Omental fat pad (tissue), 4 donors: ENCODE results near the gene AOPEP. TPM values are rescaled to one million over a fixed set of nuclear protein-coding genes. Genes with fewer than 3 reads are reported as not detected.

ENCODE experiments used
- ATAC-seq: fragments of 150-250 bp; one replicate; pipeline ENCODE4 v1.9.1; 2016; ENCODE audit warnings: mild to moderate bottlenecking, moderate library complexity; ENCODE audit not compliant: low FRiP score
- DNase-seq: peaks from one replicate; pipeline ENCODE4 v3.0.0-alpha.2; 2019; ENCODE audit warnings: low spot score
- total RNA-seq, 4 donors: library from RNA; depleted of rRNA; stranded (reverse); fragments of >200 nt; gene quantifications; one replicate each; pipeline ENCODE4 v1.1.0, GENCODE V29; 2016
- TF ChIP-seq, protein P1 (sequence below), 3 donors: fragments of 450-650 bp; IDR thresholded peaks; one replicate each; pipeline ENCODE4 v1.5.1; 2016 to 2017; ENCODE audit warnings: antibody characterized with exemption in 3 of 3, mild to moderate bottlenecking in 3 of 3, moderate library complexity in 2 of 3

Gene AOPEP
- total RNA-seq, 4 donors from 2014 or later = 45.9 to 102 (median 55.1) TPM

DNA sequence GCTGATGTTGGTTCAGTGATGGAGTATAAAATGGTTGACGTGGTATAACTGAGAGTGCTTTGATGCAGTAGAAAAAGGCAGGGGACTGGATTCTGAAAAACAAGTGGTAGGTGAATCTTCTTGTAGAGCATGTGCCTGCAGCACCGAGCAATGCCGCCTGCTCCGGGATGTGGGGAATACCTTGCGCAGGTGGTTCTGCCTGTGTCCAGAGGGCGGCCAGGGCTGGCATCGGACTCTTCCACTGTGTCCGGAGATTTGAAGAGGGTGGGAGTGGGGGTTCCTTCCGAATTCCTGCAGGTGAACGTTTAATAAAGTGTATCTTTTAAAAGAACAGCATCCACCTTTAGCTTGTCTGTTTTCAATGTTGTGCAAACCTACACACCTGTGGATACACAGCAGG lies 353.0 kb downstream of the AOPEP start:
- DNase-seq (no peak), ATAC-seq (no peak)
- TF ChIP-seq, protein P1, sequence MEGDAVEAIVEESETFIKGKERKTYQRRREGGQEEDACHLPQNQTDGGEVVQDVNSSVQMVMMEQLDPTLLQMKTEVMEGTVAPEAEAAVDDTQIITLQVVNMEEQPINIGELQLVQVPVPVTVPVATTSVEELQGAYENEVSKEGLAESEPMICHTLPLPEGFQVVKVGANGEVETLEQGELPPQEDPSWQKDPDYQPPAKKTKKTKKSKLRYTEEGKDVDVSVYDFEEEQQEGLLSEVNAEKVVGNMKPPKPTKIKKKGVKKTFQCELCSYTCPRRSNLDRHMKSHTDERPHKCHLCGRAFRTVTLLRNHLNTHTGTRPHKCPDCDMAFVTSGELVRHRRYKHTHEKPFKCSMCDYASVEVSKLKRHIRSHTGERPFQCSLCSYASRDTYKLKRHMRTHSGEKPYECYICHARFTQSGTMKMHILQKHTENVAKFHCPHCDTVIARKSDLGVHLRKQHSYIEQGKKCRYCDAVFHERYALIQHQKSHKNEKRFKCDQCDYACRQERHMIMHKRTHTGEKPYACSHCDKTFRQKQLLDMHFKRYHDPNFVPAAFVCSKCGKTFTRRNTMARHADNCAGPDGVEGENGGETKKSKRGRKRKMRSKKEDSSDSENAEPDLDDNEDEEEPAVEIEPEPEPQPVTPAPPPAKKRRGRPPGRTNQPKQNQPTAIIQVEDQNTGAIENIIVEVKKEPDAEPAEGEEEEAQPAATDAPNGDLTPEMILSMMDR (IDR thresholded peaks at IDR 0.05) = no peak

DNA sequence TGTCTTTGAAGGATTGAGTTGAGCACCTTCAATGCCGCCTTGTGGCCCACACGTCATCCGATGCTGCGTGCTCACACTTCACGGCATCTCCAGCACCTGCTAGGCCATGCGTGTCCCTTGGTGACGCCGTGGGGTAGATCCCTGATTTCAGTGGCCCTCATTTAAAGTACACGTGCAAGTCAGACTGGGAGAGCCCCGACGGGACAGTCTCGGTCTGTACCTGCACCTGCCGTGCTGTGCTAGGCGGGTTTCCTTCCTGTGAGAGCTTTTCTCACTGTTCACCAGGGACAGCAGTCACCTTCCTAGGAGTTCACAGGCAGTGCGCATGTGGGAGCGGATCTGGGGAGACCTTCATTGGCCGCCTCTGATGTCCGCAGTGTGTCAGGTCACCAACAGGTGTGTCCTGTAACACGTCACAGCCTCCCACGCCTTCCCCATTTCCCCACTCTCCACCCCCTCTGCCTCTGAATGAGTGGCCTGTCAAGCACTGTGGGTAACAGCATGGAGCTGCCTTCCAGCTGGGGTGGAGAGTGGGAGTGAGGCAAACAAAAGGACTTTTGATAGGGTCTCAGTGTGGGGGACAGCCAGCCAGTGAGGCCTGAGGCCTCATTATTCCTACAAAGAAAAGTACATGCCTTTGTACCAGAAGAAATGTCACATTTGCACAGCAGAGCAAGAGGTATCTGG lies 354.6 kb downstream of the AOPEP start:
- DNase-seq = no peak
- TF ChIP-seq, protein P1 (IDR thresholded peaks at IDR 0.05) = no peak
- no peak for ATAC-seq

DNA sequence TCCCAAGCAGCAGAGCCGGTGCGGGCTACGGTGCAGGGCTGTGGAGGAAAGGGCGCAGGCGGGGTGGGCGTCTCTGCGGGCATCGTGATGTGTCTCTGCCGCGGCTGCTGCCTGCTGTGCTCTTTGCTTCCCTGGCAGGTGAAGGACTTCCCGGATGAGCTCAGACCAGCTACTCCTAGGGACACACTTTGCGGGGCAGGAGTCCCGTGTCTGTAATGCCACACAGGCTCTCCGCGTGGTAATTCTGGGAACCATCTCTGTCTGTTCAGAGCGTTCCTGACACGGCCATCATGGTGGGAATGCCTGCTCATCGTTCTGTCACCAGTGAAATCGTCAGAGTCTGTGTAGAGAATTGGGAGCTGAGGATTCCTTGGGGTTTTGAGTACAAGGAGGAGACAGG lies 355.5 kb downstream of the AOPEP start:
- no peak for DNase-seq
- TF ChIP-seq, protein P1 (IDR thresholded peaks at IDR 0.05) = no peak

DNA sequence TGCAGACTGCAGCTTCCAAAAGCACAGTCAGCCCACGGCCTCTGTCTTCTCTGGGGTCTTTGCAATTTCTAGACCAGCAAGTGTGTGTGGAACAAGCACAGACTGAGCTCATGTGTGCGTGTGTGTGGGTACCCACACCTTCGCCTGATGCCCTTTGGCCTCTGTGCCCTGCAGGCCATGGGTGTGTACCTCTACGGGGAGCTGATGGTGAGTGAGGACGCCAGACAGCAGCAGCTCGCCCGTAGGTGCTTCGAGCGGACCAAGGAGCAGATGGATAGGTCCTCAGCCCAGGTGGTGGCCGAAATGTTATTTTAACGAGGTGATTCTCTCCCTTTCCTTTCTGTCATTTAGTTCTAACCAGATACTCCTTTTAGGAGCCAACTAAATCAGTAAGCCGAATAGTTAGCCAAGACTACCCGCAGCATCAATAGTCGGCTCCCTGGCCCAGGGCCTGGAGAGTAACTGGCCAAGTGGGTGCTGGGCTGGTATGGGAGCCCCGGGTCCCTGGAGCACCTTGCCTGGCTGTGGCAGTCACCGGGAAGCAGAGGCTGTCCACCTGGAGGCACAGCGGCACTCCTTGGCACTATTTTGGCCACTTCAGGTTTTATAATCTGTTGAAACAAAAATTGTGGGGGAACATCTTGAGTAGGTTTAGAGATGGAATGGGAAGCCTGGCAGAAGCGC lies 356.0 kb downstream of the AOPEP start:
- ATAC-seq (no peak), DNase-seq (no peak)
- TF ChIP-seq, protein P1 (IDR thresholded peaks at IDR 0.05) = no peak

More for the DNA sequence above, 355.5 kb downstream of the AOPEP start:
- ATAC-seq = no peak

DNA sequence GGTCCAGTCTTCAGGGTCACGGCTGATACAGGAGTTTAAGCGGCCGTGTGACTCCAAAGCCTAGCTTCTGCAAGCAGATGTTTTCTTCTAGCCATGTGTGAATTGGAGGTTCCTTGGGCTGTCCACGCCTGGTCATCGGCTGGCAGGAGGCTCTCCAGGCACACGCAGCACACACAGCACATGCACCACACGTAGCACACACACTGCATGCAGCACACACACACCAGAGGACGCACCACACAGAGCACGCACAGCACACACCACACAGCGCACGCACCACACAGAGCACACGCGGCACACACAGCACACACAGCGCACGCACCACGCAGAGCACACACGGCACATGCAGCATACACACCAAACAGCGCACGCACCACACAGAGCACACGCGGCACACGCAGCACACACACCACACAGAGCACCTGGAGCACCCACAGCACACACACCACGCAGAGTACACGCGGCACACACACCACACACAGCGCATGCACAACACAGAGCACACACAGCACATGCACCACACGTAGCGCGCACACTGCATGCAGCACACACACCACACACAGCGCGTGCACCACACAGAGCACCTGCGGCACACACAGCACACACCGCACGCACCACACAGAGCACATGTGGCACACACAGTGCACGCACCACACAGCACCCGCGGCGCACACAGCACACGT lies 356.7 kb downstream of the AOPEP start:
- ATAC-seq (no peak), DNase-seq (no peak)
- TF ChIP-seq, protein P1 (IDR thresholded peaks at IDR 0.05) = no peak

DNA sequence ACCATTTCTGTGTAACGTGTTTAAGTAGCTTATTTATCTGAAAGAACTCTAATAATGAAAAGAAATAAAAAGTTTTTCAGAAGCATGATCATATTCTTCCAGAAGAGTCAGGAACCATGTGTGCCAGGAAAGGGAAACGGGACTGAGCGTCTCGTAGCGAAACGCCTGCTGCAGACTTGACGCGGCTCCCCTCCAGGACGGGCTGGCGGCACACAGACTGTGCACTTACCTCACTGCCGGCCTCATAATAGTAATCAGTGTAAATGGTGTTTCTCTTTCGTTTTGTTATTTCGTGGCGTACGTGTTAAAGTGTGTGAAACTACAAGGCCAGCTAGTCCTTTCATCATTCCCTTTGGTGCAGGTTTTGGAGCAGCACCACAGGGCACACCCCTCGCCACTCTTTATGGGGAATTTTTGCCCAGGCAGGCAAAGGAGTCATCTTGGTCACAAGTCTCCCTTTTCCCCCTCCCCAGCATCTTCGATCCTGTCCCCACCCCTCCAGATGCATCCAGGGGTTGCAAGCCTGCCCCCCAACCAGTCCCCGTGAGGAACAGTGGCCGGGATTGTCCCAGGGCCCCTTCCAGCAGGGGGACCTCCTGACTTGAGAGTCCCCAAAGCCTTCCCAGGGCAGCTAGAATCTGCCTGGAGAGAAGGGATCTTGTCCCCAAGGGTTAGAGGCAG lies 357.9 kb downstream of the AOPEP start:
- DNase-seq = no peak
- TF ChIP-seq, protein P1 (IDR thresholded peaks at IDR 0.05) = no peak
- ATAC-seq = no peak
